Endothelial cell of umbilical vein (primary cell): ENCODE data around the gene RELN. TPM values are rescaled to one million over a fixed set of nuclear protein-coding genes. Genes with fewer than 3 reads are reported as not detected.

ENCODE experiments used
- BruUV-seq: library from RNA; stranded (reverse); fragments of 400-500 nt; replicated peaks from 2 replicates; lab custom pipeline; 2021; lab: Mats Ljungman, UMichigan
- CTCF ChIA-PET: fragments of 300-600, 350-600 bp; sonication (Branson Sonifier 250); formaldehyde crosslinking; loops from one replicate; lab custom pipeline; 2021; ENCODE audit warnings: antibody characterized with exemption, inconsistent platforms; lab: Charles Lee
- POLR2A ChIA-PET: fragments of 300-600, 350-600 bp; sonication (Branson Sonifier 250); formaldehyde crosslinking; loops from one replicate; lab custom pipeline; 2021; ENCODE audit warnings: antibody characterized with exemption, inconsistent platforms; lab: Charles Lee
- DNase-seq: peaks from one replicate; pipeline ENCODE4 v3.0.0-alpha.2; 2011; ENCODE audit warnings: low read depth, low spot score
- FAIRE-seq: peaks from 2 replicates; lab custom pipeline; 2011; peaks lifted over from hg19 to GRCh38; lab: Jason Lieb, UNC
- H2AFZ ChIP-seq: 2 replicates; pipeline ENCODE4 v1.6.0; 2012; ENCODE audit warnings: low read depth, low read length, control low read depth, inconsistent platforms
- H3K27ac ChIP-seq: 2 replicates; pipeline ENCODE4 v1.5.1; 2011; ENCODE audit warnings: low read depth, mild to moderate bottlenecking, control low read depth, low read length, moderate library complexity; ENCODE audit not compliant: insufficient read depth
- H3K27me3 ChIP-seq, 2 experiments: 2 replicates each; pipeline versions ENCODE4 v1.6.0 to v1.6.1; 2011; ENCODE audit warnings: low read length in 2 of 2, mixed read lengths in 1 of 2; ENCODE audit not compliant: control insufficient read depth in 2 of 2, insufficient read depth in 2 of 2
- H3K36me3 ChIP-seq, 2 experiments: 2 replicates in 1 of 2; 3 replicates in 1 of 2; pipeline ENCODE4 v1.5.1; 2011; ENCODE audit warnings: low read length in 2 of 2, mild to moderate bottlenecking in 1 of 2, moderate library complexity in 1 of 2; ENCODE audit not compliant: control insufficient read depth in 2 of 2, insufficient read depth in 2 of 2; ENCODE audit errors: extremely low read depth in 1 of 2
- H3K4me1 ChIP-seq: 3 replicates; pipeline ENCODE4 v1.5.1; 2011; ENCODE audit warnings: mild to moderate bottlenecking, low read length; ENCODE audit not compliant: control insufficient read depth, insufficient read depth; ENCODE audit errors: extremely low read depth
- H3K4me2 ChIP-seq: 2 replicates; pipeline ENCODE4 v1.6.1; 2011; ENCODE audit warnings: low read length, control low read depth, mixed read lengths; ENCODE audit not compliant: insufficient read depth
- H3K4me3 ChIP-seq, 3 experiments: fragments of 200-600 bp in 1 of 3; sonication (generic), shearing (Covaris generic) in 1 of 3; replicated peaks in 1 of 3; 2 replicates each; pipeline ENCODE4 v1.5.1; 2011 to 2016; ENCODE audit warnings: control low read depth in 3 of 3, low read length in 3 of 3, mild to moderate bottlenecking in 2 of 3, inconsistent platforms in 1 of 3, low read depth in 1 of 3, moderate library complexity in 1 of 3; ENCODE audit not compliant: insufficient read depth in 1 of 3
- H3K79me2 ChIP-seq: 2 replicates; pipeline ENCODE4 v1.6.0; 2012; ENCODE audit warnings: low read length, inconsistent platforms; ENCODE audit not compliant: control insufficient read depth, insufficient read depth
- H3K9ac ChIP-seq: replicated peaks from 2 replicates; pipeline ENCODE3; 2011; ENCODE audit warnings: low read length, control low read depth; ENCODE audit not compliant: insufficient read depth; ENCODE audit errors: extremely low read depth
- H3K9me1 ChIP-seq: replicated peaks from 3 replicates; pipeline ENCODE4 v1.6.0; 2011; ENCODE audit warnings: mild to moderate bottlenecking, low read length; ENCODE audit not compliant: control insufficient read depth, insufficient read depth; ENCODE audit errors: extremely low read depth
- H3K9me3 ChIP-seq: replicated peaks from 2 replicates; pipeline ENCODE4 v1.5.1; 2012; ENCODE audit warnings: low read length, inconsistent platforms; ENCODE audit not compliant: control insufficient read depth, insufficient read depth
- H4K20me1 ChIP-seq: replicated peaks from 2 replicates; pipeline ENCODE3; 2011; ENCODE audit warnings: mild to moderate bottlenecking, low read length; ENCODE audit not compliant: control insufficient read depth, insufficient read depth; ENCODE audit errors: extremely low read depth
- CTCF ChIP-seq, 2 donors: IDR thresholded peaks; 1 replicate in 1 of 2; 2 replicates in 1 of 2; pipeline ENCODE4 v1.5.1; 2011; ENCODE audit warnings: low read length in 2 of 2, mild to moderate bottlenecking in 2 of 2, moderate library complexity in 2 of 2, control low read depth in 1 of 2, inconsistent platforms in 1 of 2, low read depth in 1 of 2; ENCODE audit not compliant: insufficient read depth in 1 of 2; ENCODE audit errors: extremely low read depth in 1 of 2
- FOS ChIP-seq: IDR thresholded peaks from 2 replicates; pipeline ENCODE4 v1.6.1; 2011; ENCODE audit warnings: mild to moderate bottlenecking, low read length, moderate library complexity, borderline replicate concordance; ENCODE audit not compliant: insufficient read depth
- GATA2 ChIP-seq: IDR thresholded peaks from 2 replicates; pipeline ENCODE4 v1.7.0; 2011; ENCODE audit warnings: low read depth, mild to moderate bottlenecking, moderate library complexity, mixed read lengths, low read length; ENCODE audit not compliant: insufficient read length, insufficient read depth
- JUN ChIP-seq: IDR thresholded peaks from 2 replicates; pipeline ENCODE4 v1.6.1; 2011; ENCODE audit warnings: borderline replicate concordance, low read depth; ENCODE audit not compliant: insufficient read length, insufficient read depth
- MAX ChIP-seq: IDR thresholded peaks from 2 replicates; pipeline ENCODE4 v1.6.1; 2011; ENCODE audit not compliant: insufficient read depth, insufficient read length
- MYC ChIP-seq: IDR thresholded peaks from one replicate; pipeline ENCODE4 v1.6.1; 2011; ENCODE audit warnings: mild to moderate bottlenecking, low read depth, low read length
- POLR2A ChIP-seq: IDR thresholded peaks from 2 replicates; pipeline ENCODE4 v1.6.1; 2012; ENCODE audit warnings: low read depth, mild to moderate bottlenecking, control low read depth, low read length
- POLR2AphosphoS5 ChIP-seq: IDR thresholded peaks from 2 replicates; pipeline ENCODE4 v1.6.1; 2012; ENCODE audit warnings: low read depth, mild to moderate bottlenecking, control low read depth, low read length, moderate library complexity; ENCODE audit not compliant: insufficient read depth
- dilution Hi-C: fragments of 300-500 bp; cut with MboI; formaldehyde crosslinking; loops from one replicate; pipeline ENCODE4 v1.15.0; 2019; ENCODE audit warnings: low sequenced_read_pairs; ENCODE audit not compliant: extremely low pct_ligation_motif_present
- intact Hi-C: fragments of 100-400 bp; cut with micrococcal nuclease; formaldehyde crosslinking; loops from one replicate; pipeline ENCODE4 v1.10.0; 2022
- polyA plus RNA-seq, 4 experiments: library from polyadenylated mRNA; depleted of rRNA in 3 of 4; stranded (reverse) in 3 of 4; unstranded in 1 of 4; fragments of >200 nt; gene quantifications; 2 replicates each; pipeline versions ENCODE4 v1.2.1 to v1.2.3, GENCODE V29; 2011 to 2012; ENCODE audit warnings: missing spikeins in 1 of 4
- total RNA-seq: library from RNA; stranded (reverse); gene quantifications from 2 replicates; pipeline ENCODE4 v1.2.3, GENCODE V29; 2021

RELN gene
- total and polyA plus RNA-seq, 2 donors (not counting 3 experiments of a cell fraction or from before 2014, with no cell fraction given) = 0.15 to 0.22 TPM

GRCh38 chr7:103955985-103956384 lies 33.5 kb downstream of the RELN start:
- dilution Hi-C loops = no loop called here
- Histone ChIP-seq H3K9me3 (no peaks in the 10 kb centered on the region), H3K79me2 (no peaks in the 10 kb centered on the region), H3K4me2 (no peak overlapping the region), H2AFZ (no peak overlapping the region), H3K4me1 (no peaks in the 10 kb centered on the region), H4K20me1 (no peaks in the 10 kb centered on the region), H3K9ac (no peak overlapping the region), H3K4me3 (no peak overlapping the region), H3K27ac (no peak overlapping the region), H3K9me1 (no peaks in the 10 kb centered on the region), H3K27me3 (peaks cover 0 to 8% of the 10 kb centered on the region in 2 experiments), H3K36me3 (no peaks in the 10 kb centered on the region)
- ChIA-PET CTCF (interaction anchor here (1.3 kb wide), 1 partner anchor 382 kb away, joined by 3 read pairs; no protein-coding TSS in a partner anchor), POLR2A (no interaction called here)
- TF ChIP-seq CTCF (IDR thresholded peaks at IDR 0.05; ENCODE audit: extremely low read depth in 1 of 2, insufficient read depth in 1 of 2, low read depth in 1 of 2, low read length in 2 of 2) = no peak
- TF ChIP-seq POLR2A = no peak
- no peak for TF ChIP-seq JUN
- no peak for TF ChIP-seq GATA2
- no peak for TF ChIP-seq MYC
- TF ChIP-seq FOS = no peak
- no peak for TF ChIP-seq MAX
- no peak for TF ChIP-seq POLR2AphosphoS5
- no peak for FAIRE-seq
- no TSS peak for BruUV-seq
- intact Hi-C loops = no loop called here
- DNase-seq = no peak
